G401 (cell line): ENCODE results near the gene DBH. TPM values are rescaled to one million over a fixed set of nuclear protein-coding genes. Genes with fewer than 3 reads are reported as not detected.

Source experiments
- DNase-seq: peaks from one replicate; pipeline ENCODE4 v3.0.0-alpha.2; 2015; ENCODE audit warnings: low spot score
- in situ Hi-C: cut with HindIII; loops from 2 replicates; pipeline ENCODE4 v1.10.0; 2016; ENCODE audit warnings: low sequenced_read_pairs, mixed read lengths
- total RNA-seq: library from RNA; depleted of rRNA; stranded (reverse); fragments of >200 nt; shearing (Covaris generic); gene quantifications from 2 replicates; pipeline ENCODE4 v1.2.3, GENCODE V29; 2014

DBH gene
- total RNA-seq, 1 experiment from 2014 or later, result not detected

DNA sequence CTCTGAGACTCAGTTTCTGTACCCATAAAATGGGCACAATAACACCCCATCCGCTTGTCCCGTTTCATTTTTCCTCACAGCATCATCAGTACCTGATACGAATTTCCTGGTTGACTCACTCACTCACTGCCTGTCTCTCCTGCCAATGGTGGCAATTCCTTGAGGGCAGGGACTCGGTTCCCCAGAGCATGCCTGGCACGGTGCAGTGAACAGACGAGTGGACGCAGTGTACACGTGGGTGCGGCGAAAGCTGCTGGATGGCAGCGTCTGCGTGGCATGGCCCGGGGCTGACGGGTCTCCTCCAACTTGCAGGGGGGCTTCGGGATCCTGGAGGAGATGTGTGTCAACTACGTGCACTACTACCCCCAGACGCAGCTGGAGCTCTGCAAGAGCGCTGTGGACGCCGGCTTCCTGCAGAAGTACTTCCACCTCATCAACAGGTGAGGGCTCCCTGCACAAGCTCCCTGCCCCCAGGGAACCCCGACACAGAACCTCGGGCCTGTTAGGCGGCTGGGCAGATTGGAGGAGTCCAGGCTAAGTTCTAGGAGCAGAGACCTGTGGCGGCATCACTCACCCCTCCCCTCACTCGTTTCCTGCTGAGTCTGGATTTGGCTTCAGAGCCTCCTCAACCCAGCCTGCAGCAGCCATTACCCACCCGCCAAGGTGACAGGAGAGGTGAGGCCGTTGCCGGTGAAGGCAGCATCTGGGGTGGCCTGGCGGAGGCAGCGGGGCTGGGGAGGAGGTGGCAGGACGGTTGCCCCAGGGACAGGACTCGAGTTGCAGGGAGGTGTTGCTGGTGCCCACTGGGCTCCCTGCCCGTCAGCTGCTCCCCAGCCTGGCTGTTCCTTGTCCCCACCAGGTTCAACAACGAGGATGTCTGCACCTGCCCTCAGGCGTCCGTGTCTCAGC lies 20.3 kb downstream of the DBH start:
- in situ Hi-C loops, result no loop called here
- no peak for DNase-seq

DNA sequence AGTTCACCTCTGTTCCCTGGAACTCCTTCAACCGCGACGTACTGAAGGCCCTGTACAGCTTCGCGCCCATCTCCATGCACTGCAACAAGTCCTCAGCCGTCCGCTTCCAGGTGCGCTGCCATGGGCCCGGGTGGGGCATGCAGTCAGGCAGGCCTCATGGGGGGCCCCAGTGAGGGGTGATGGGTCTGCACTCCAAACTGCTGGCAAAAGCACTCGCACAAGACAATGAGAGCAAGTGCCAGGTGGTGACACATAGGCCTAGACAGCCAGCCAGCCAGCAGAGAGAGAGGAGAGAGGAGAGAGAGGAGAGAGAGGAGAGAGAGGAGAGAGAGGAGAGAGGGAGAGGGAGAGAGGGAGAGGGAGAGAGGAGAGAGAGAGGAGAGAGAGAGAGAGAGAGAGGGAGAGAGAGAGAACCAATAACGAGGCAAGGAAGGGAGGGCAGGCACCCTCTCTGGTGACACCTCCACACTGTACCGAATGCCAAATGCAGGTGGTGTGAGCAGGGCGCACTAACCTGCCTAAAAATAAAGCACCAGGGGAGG lies 21.0 kb downstream of the DBH start:
- DNase-seq, result peak; percentile 72
- in situ Hi-C loops, result no loop called here

DNA sequence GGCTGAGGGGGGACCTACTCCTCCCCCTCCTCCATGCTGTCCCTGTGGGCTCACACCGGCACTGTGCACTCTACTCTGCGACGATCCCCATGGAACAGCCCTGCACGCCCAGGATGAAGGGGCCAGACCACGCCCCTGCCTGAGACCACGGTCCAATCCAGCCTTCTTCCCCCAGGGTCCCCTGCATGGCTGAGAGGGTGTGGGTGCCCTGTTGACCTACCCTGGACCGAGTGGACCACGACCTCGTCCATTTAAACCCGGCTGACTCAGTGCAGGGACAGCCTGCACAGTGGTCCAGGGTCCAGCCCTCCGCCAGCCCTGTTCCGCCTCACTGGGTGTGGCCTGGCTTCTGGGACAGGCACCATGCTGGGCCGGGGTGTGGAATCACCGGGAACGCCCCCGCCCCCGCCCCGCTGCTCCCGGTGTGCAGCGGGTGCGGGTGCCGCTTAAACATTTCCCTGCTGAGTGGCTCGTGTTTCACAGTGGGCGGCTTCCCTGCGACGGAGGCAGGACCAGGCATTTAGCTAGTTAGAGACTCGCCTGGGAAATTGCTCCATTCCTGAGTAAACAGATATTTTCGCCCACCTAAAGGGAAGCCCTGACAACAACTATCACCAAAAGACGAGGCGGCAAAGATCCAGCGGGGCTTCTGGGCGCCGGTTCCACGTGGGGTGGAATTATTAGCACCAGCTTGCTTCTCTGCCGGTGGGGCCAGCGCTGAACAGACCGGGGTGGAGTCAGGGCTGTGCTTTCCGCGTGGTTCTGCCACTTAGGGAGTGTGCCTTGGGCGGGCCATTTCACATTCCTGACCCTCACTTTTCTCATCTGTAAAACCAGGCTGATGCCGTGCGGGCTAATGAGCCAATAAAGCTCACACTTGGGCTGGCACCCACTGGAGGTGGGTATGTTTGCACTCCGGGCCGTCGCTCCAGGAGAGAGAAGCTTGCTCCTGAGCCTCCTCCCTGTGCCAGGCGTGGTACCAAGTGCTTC lies 22.6 kb downstream of the DBH start:
- DNase-seq, result no peak
- in situ Hi-C loops, result no loop called here

DNA sequence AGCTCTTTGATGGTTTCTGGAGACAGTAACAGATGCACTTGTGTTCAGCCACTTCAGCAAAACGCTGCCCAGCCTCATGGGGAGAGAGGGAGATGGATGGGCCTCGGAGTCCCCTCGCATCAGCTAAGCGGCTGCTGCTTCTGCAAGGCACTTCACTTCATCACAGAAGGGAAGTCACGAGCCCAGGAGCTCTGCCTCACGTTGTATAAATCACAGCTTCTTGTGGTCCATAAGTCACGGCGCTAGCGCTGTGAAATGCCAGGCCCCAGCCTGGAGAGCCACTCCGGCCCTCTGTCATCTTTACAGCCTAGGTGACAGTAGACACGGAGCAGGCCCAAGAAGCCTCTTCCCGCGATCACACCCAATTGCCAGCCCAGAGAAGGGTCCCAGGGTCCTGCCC lies 23.4 kb downstream of the DBH start:
- DNase-seq, result no peak
- in situ Hi-C loops, result no loop called here

DNA sequence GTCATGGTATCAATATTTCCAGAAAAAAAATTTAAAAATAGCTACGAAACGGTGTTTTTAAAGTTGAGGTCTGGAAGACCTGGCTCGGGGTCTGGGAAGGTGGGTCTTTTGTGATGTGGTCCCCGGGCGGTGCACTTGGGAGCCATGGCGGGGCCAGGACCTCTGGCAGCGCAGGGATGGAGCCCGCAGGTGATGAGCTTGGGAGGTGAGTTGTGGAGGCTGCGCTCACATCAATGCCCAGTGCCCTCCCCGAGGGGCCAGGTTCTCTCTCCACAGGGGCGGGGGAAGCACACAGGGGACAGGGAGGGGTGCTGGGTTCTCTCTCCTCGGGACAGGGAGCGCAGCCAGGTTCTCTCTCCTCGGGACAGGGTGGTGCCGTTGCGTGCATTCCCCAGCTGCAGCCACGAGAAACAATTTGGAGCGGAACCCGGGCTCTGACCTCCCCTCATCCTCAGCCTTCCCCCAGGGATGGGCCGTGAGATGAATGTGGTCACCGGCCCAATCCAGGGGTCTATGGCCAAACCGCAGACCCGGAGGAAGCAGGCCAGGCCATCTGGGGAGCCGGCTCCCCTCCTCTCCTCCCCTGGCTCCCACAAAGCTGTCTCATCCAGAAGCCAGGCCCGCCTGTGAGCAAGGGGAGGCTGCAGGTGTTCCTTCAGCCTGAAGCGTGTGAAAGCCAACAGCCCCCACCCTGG lies 25.8 kb downstream of the DBH start:
- in situ Hi-C loops, result no loop called here
- no peak for DNase-seq

DNA sequence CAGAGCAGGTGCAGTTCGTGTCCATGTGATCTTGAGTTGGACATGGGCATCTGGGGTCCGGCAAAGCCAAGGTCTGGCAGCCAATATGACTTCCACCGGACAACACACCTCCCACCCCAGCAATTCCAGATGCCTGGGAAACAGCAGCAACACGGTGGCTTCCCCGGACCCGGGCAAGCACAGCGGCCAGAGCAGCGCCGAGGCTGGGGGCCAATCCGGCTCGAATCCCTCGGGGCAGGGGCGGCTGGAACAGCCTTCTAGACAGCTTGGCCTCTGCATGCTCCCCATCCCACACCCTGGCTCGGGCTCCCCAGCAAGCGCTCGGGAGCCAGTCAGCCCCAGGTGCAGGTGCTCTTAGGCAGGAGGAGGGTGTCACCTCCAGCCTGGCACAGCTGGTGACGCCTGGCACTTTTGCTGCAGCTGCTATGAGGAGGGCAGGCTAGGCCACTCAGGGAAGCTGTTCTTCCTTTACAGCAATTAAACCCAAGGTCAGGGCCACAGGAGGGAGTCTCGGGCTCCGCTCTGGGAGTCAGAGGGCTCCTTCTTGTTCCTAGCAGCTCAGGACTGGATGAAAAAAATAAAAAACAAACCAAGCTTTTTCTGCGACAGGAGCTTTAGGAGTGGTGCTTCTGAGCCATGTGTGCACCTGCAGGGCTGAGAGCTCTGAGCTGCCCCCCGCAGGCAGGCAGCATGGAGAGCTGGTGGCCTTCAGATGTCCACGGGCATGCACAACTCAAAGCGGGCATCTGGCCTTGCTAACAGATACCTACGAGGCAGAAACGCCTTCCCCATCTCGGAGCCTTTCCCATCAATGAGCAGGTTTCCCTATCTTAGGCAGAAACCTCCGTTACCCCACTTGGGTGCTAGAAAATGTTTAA lies 28.2 kb downstream of the DBH start:
- in situ Hi-C loops, result no loop called here
- DNase-seq, result no peak

DNA sequence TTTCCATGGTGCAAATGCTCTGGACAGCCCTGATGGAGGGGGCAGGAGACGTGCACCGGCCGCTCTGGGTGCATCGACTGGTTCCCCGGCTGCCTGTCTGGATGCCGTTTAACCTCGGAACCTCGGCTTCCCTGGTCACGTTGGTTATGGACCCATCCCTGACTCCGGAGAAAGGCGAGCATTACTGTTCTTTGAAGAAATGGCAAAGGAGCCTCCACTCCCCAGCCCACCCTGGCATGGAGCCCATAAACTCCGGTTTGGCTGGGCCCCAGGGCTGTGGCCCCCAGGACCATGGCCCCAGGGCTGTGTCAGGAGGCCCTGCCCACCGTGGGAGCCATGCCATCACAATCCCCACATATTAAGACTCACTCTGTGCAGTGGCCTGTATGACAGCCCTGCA lies 28.9 kb downstream of the DBH start:
- no peak for DNase-seq
- in situ Hi-C loops, result no loop called here

DNA sequence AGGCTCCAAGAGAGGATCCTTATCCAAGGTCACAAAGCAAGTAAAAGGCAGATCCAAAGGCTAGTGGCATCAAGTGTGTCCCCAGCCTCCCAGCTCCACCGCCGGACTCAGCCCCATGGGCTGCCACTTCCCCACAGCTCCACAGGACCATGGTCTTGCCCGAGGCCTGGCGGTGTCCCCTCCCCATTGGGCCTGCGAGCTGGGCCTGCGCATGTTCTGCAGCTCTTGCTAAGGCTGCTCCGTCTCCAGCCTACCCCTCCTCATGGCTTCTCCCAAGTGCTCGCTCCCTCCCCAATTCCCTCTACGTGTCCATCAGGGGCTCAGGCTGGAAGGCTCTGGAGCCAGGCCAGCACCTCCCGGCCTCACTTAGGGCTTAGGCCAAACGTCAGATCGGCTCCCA lies 29.4 kb downstream of the DBH start:
- no peak for DNase-seq
- in situ Hi-C loops, result no loop called here

DNA sequence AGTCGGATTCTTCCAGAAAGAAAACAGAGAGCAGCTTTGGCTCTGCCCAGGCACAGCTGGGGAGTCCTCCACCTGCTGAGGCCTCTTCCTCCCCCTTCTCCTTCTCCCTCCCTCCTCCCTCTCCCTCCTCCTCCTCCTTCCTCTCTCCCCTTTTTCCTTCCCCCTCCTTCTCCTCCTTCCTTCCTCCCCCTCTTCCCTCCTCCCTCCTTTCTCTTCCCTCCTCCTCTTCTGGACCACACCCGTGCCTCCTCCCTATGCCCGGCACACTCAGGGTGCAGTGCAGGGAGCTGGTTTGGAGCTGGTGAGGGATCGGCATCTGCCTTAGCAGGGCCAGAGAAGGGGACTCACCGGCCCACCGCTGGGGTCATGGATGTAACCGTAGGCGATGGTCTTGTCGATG lies 30.2 kb downstream of the DBH start:
- in situ Hi-C loops, result no loop called here

DNA sequence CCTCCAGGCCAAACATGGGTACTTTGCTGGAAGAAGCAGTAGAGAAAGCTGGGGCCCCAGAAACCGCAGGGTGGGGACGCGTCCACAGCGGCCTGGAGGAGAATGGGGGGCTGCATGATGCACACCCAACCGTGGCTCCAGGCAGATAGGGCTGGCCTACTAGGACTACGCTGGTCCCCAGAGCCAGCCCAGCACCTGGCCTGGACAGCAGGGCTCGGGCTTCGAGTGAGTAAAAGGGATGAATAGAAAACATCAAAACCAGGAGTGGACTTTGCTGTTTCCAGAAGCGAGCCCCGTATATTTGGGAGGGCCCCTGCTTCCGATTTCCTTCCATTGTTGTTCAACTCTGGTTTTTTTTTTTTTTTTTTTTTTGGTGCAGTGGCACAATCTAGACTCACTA lies 30.7 kb downstream of the DBH start:
- DNase-seq, result no peak
- in situ Hi-C loops, result no loop called here

More for the DNA sequence above, 30.2 kb downstream of the DBH start:
- no peak for DNase-seq

DNA sequence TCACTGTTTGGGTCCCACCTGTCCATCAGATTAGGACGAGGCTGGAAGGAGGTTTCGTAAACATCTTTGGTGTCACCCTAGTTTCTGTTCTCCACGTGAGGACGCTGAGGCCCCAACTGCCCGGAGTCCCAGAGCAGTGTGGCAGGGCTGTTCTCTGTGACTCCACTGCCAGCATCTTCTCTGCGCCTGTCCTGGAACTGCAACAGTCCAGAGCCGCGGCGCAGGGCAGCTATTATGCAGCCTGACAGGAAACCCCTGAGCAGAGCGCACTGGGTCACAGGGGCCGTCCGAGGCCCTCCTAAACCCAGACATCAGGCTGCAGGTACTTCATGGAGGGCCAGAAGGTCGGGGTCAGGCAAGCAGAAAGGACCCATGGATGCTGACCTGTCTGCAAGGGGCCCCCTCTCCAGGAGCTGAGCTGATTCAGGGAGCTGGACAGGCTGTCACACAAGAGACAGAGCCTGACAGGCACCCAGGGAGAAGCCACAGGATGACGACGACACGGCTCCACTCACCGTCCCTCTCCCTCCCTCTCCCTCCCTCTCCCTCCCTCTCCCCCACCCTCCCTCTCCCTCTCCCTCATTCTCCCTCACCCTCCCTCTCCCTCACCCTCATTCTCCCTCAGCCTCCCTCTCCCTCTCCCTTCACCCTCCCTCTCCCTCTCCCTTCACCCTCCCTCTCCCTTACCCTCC lies 31.7 kb downstream of the DBH start:
- DNase-seq, result no peak
- in situ Hi-C loops, result no loop called here

DNA sequence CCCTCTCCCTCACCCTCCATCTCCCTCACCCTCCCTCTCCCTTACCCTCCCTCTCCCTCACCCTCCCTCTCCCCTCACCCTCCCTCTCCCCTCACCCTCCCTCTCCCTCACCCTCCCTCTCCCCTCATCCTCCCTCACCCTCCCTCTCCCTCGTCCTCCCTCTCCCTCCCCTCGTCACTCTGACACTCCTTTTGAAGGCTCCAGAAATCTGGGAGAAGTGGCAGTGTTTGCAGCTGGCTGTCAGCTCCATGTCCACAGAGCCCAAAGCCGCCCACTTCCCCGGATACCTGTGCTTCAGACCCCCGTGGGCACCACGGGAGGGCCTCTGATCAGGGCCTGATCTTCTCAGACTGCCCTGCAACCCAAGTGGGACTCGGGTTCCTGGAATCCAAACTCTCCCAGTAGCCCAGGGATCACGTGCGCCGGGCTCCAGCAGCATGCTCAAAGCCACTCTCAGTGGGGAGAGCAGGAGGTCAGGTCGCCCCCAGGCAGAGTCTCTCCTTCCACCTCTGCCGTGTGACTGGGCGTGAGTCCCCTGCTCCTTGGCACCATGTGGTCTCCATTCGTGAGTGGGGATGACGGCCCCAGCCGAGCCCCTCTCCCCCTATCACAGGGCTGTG lies 33.1 kb downstream of the DBH start:
- DNase-seq, result no peak
- in situ Hi-C loops, result no loop called here

DNA sequence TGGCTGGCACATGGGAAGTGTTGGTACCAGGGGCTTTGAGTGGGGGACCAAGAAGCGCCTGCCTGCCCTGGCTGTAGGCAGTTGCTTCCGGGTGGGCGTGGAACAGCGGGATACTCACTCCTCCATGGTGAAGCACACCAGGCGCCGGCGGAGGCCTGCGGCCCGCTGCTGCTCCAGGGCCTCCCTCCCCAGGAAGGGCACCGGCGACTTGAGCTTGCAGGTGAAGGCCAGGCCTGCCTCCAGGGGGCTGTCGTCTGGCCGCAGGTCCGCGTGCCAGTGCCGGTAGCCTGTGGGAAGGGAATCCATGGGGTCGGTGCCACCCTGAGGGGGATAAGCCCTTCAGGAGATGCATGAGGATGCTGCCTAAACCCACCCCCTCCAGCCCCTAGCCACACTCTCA lies 34.3 kb downstream of the DBH start:
- in situ Hi-C loops, result no loop called here
- DNase-seq, result no peak

DNA sequence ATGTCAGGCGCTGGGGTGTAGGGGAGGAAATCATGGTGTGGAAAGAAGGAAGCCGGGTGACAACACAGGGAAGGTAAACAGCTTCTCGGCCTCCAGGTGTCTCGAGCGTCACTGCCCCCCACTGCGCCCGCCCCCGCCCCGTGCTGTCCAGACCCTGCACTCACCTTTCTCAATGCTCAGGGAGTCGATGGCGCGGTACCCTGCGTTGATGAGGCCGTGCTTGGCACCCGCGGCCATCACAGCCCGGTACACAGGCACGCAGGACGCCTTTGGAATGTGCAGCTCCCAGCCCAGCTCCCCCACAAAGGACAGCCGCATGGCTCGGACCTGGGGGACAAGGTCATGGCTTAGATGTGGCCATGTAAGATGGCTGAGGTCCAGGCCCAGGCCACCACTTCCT lies 35.2 kb downstream of the DBH start:
- DNase-seq, result no peak
- in situ Hi-C loops, result no loop called here

DNA sequence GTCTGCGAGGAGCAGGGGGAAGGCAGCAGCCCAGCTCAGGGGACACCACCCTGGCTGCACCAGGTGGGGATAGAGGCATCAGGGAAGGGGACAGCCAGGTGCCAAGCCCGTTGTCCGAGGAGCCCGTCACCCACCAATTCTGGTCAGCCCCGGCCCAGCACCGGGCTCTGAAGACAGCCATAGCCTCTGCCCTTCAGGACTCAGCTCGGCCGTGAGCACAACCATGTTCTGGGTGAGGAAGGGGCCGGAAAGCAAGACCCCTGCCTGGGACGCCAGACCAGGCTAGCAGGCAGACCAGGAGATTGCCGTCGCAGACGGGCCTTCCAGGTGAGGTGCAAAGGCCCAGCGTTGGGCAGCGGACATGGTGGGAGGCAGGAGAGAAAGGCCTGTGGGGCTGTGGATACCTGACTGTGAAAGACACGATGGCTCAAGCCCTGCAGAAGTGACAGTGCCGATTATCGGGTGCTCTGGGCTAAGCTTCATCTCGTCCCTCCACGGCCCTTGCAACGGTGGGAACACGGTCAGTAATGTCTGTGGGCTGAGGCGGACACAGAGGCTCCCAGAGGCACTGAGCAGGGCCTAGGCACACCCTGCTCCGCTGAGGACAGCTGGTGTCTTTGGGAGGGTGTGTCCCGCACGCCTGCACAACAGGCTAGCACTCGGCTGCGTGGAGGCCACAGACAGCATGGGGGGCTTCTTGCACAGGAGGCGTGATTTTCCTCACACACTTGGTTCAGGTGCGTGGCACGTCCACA lies 36.5 kb downstream of the DBH start:
- no peak for DNase-seq
- in situ Hi-C loops, result no loop called here

DNA sequence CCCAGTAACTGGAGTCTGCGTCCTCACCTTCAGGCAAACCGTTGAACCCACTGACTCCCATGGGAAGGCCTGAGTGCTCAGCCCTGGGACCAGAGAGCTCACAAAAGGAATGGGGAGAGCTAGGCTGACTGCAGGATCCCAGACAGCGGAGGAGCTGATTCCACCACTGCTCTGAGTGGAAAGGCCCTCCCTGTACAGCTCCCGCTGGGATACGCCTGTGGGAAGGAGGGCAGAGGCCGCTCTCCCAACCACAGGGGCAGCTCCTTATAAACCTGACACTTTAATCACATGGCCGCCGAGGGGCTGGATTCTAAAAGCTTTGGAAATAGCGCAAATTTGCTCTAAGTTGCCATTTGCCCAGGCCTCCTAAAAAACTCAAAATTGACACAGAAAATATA lies 37.1 kb downstream of the DBH start:
- in situ Hi-C loops, result no loop called here
- no peak for DNase-seq

DNA sequence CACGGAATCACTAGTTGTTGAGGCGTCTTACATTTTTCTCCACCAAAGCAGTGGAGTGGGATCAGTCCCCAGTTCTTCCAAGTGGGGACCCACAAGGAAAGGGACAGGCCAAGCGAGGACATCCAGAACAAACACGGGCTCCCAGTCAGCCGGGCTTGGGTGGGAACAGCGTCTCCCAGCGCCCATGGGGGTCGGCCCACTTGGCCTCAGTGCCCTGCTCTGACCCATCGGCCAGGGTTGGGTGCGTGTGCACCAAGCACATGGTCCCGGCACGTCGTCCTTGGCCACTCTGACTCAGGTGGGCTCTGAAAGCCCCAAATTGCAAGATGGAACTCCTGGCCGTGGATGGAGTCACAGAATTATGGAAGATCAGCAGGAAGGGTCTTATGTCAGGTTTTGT lies 37.9 kb downstream of the DBH start:
- in situ Hi-C loops, result no loop called here
- DNase-seq, result no peak
